Measurements from ENCODE around the gene ARL6IP4. TPM values are rescaled to one million over a fixed set of nuclear protein-coding genes. Genes with fewer than 3 reads are reported as not detected.
A peak's percentile ranks its signal among the peaks of the same experiment; 100 is the strongest.

Gene ARL6IP4
- total RNA-seq, 3 donors from 2014 or later: 127 to 171 (median 128) TPM

GRCh38 chr12:122947352-122947792 lies 33.1 kb upstream of the ARL6IP4 start:
- peak; percentile 64 for ATAC-seq
- no peak overlapping the region for H3K4me3 ChIP-seq
- DNase-seq: peak; percentile 70 to 88 (median 82)
- peak; percentile 10 for TF ChIP-seq CTCF (IDR thresholded peaks at IDR 0.05)
- no peaks in the 10 kb centered on the region for H3K36me3 ChIP-seq (ENCODE audit: low read depth)
- H3K4me1 ChIP-seq (ENCODE audit: low read depth): peaks cover 26% of the 10 kb centered on the region
- intact Hi-C loops (cut with DNase I, micrococcal nuclease): no loop called here
- H3K9me3 ChIP-seq: no peaks in the 10 kb centered on the region

- peaks cover 26% of the 10 kb centered on the region for H3K4me1 ChIP-seq (ENCODE audit: low read depth)
- no peaks in the 10 kb centered on the region for H3K9me3 ChIP-seq
- no peaks in the 10 kb centered on the region for H3K36me3 ChIP-seq (ENCODE audit: low read depth)
- no peak for TF ChIP-seq CTCF (IDR thresholded peaks at IDR 0.05)
- intact Hi-C loops (cut with DNase I, micrococcal nuclease): no loop called here
- H3K4me3 ChIP-seq: no peak overlapping the region
- no peak for DNase-seq
- no peak for ATAC-seq
Observed at GRCh38 chr12:122948605-122949004, 31.9 kb upstream of the ARL6IP4 start.

- Histone ChIP-seq H3K4me3 (no peak overlapping the region), H3K9me3 (no peaks in the 10 kb centered on the region), H3K4me1 (ENCODE audit: low read depth) (peaks cover 26% of the 10 kb centered on the region), H3K36me3 (ENCODE audit: low read depth) (no peaks in the 10 kb centered on the region)
- no peak for ATAC-seq
- TF ChIP-seq CTCF (IDR thresholded peaks at IDR 0.05): no peak
- DNase-seq: no peak
- intact Hi-C loops (cut with DNase I, micrococcal nuclease): no loop called here
Observed at GRCh38 chr12:122949405-122949804, 31.1 kb upstream of the ARL6IP4 start.

- H3K36me3 ChIP-seq (ENCODE audit: low read depth): no peaks in the 10 kb centered on the region
- no peak overlapping the region for H3K4me3 ChIP-seq
- no peak for TF ChIP-seq CTCF (IDR thresholded peaks at IDR 0.05)
- peaks cover 26% of the 10 kb centered on the region for H3K4me1 ChIP-seq (ENCODE audit: low read depth)
- ATAC-seq (no peak), DNase-seq (no peak)
- intact Hi-C loops (cut with DNase I, micrococcal nuclease): loop anchor here in 1 of 2 donors (5.0 to 10.0 kb wide), 2 partner anchors 88 to 155 kb away; no protein-coding TSS in a partner anchor
- no peaks in the 10 kb centered on the region for H3K9me3 ChIP-seq
Observed at GRCh38 chr12:122949816-122950675, 30.4 kb upstream of the ARL6IP4 start.

- Histone ChIP-seq H3K9me3 (no peaks in the 10 kb centered on the region), H3K4me1 (ENCODE audit: low read depth) (peaks cover 26% of the 10 kb centered on the region), H3K36me3 (ENCODE audit: low read depth) (no peaks in the 10 kb centered on the region), H3K4me3 (no peak overlapping the region)
- intact Hi-C loops (cut with DNase I, micrococcal nuclease): loop anchor here in 1 of 2 donors (5.0 to 10.0 kb wide), 2 partner anchors 89 to 157 kb away; no protein-coding TSS in a partner anchor
- ATAC-seq (peak; percentile 65), DNase-seq (peak in 2 of 3 donors; percentile 69 to 70)
- no peak for TF ChIP-seq CTCF (IDR thresholded peaks at IDR 0.05)
Observed at GRCh38 chr12:122951406-122951805, 29.1 kb upstream of the ARL6IP4 start.
